C4-2B (cell line): ENCODE results near the gene HNRNPU.

ENCODE experiments used
- H3K27ac ChIP-seq: fragments of 450-650 bp; 2 replicates; pipeline ENCODE4 v1.5.1; 2017
- CTCF ChIP-seq: fragments of 450-650 bp; conservative IDR thresholded peaks from 2 replicates; pipeline ENCODE4 v1.5.1; 2017; ENCODE audit warnings: mild to moderate bottlenecking
- ZFX ChIP-seq: fragments of 450-650 bp; IDR thresholded peaks from 2 replicates; pipeline ENCODE4 v1.6.1; 2017

The HNRNPU gene

GRCh38 chr1:244868484-244869363 is 4.4 kb upstream of the HNRNPU start:
- H3K27ac ChIP-seq, result no peak overlapping the region
- no peak for TF ChIP-seq CTCF
- TF ChIP-seq ZFX, result no peak

GRCh38 chr1:244866355-244866754 is 2.0 kb upstream of the HNRNPU start:
- no peak overlapping the region for H3K27ac ChIP-seq
- TF ChIP-seq CTCF (no peak), ZFX (no peak)

- no peak overlapping the region for H3K27ac ChIP-seq
- TF ChIP-seq ZFX (no peak), CTCF (no peak)
Measured at GRCh38 chr1:244865820-244866219, 1.5 kb upstream of the HNRNPU start.

DNA sequence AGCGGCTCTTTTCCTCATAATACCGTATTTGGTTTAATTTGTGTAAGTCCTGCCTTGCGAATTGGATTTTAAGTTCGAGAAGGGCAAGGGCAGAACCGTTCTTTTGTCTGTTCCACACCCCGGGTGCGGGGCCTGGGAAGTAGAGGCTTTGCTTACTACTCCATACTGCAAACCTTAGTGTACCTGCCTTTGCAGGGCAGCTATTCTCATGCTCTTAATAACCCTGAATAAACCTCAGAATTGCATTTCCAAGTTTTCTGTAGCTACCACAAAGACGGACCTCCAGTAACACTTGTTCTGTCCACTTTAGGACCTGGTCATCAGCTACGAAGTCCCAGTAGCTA is 657 bp upstream of the HNRNPU start:
- TF ChIP-seq ZFX (no peak), CTCF (no peak)
- H3K27ac ChIP-seq, result peak overlapping the region; percentile 100

- H3K27ac ChIP-seq, result peak overlapping the region; percentile 100
- TF ChIP-seq ZFX (peak; percentile 84), CTCF (no peak)
Measured at GRCh38 chr1:244863491-244864252, 671 bp downstream of the HNRNPU start.

GRCh38 chr1:244862699-244863490 is 1.4 kb downstream of the HNRNPU start:
- TF ChIP-seq ZFX, result no peak
- TF ChIP-seq CTCF, result no peak

More at GRCh38 chr1:244862699-244863490, 1.4 kb downstream of the HNRNPU start:
- H3K27ac ChIP-seq, result peak overlapping the region; percentile 100
